ENCODE results near the gene PPP1R36.

- TF ChIP-seq CTCF (conservative IDR thresholded peaks at IDR 0.05; ENCODE audit: low read length): no peak
- no peak for TF ChIP-seq EZH2phosphoT487 (IDR thresholded peaks at IDR 0.05; ENCODE audit: borderline replicate concordance)
These were observed 31.6 kb downstream of the PPP1R36 start for GRCh38 chr14:64581363-64581762.
